Activated T-helper 1 cell treated with anti-CD3 and anti-CD28 coated beads, Interleukin-12 subunit alpha, Interleukin-12 subunit beta, Interleukin-2, Interleukin-4 antibody, amounts not matched to agents 30 ng/mL and 10 ng/mL and 1 ng/mL, durations not matched to agents 14 hours and 24 hours and 36 hours (primary cell): ENCODE data around the gene S100B. TPM values are rescaled to one million over a fixed set of nuclear protein-coding genes. Genes with fewer than 3 reads are reported as not detected.

Experiments
- DNase-seq: peaks from one replicate; pipeline ENCODE4 v3.0.0; 2021; ENCODE audit warnings: low spot score
- H3K27ac Mint-ChIP-seq: one replicate; pipeline ENCODE4 v1.8.0; 2021; ENCODE audit warnings: mild to moderate bottlenecking, mixed read lengths
- H3K27me3 Mint-ChIP-seq: one replicate; pipeline ENCODE4 v1.8.0; 2022; ENCODE audit warnings: mild to moderate bottlenecking, moderate library complexity, mixed read lengths; ENCODE audit not compliant: insufficient read depth
- H3K36me3 Mint-ChIP-seq: one replicate; pipeline ENCODE4 v1.8.0; 2021; ENCODE audit warnings: low read depth, mixed read lengths
- H3K4me1 Mint-ChIP-seq: one replicate; pipeline ENCODE4 v1.8.0; 2021; ENCODE audit warnings: low read depth, mixed read lengths
- H3K4me3 Mint-ChIP-seq: one replicate; pipeline ENCODE4 v1.8.0; 2021; ENCODE audit warnings: mild to moderate bottlenecking, moderate library complexity, mixed read lengths
- H3K9me3 Mint-ChIP-seq: one replicate; pipeline ENCODE4 v1.8.0; 2021; ENCODE audit warnings: mixed read lengths
- intact Hi-C: fragments of 100-400 bp; cut with micrococcal nuclease; formaldehyde crosslinking; loops from one replicate; pipeline ENCODE4 v1.15.1; 2024
- total RNA-seq: library from RNA; stranded (reverse); gene quantifications from 2 replicates; pipeline ENCODE4 v1.2.3, GENCODE V29; 2022

Gene S100B
- not detected in 2 replicates for total RNA-seq

DNA sequence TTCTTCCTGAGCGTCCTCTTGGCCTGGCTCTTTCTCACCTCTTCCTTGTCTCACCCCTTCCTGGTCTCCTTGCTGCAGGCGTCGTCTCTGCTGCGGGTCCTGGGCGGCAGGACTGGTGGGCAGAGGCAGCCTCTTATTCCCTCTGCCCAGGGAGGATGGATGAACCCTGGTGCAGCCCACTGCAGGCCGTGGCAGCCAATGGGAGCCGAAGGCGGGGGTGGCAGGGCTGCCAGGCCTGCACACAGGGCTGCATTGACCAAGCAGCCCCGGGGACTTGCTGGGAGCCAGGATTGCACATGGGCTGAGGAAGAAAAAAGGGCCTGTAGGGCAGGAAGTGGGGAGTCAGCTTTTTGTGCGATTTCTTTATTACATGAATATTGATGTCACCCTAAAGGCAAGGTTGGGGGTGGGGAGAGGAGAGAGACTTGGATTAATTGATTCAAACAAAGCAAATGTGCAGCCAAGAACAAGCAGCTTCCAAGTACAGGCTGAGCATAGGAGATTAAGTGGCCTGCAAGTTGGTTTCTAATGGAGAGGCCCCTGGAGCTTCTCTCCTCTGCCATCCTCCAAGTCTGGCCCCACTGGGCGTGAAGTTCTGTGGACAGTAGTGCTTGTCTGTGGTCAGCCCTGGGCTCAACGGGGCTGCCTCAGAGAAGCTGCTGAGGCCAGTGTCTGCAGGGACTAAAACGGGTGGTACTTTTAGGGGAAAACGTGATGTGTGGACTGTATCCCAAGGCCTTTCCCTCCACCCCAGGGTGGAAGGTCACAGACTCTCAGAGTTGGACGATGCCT, at the start of gene S100B:
Gene S100B, minus strand, starts transcription at position 108 of the 792 bp plus-strand sequence. CDS start 2,667 bp downstream, outside the sequence.
- DNase-seq, result no peak
- H3K27me3 Mint-ChIP-seq, result no peaks in the 10 kb centered on the region
- H3K4me1 Mint-ChIP-seq, result peaks cover 27% of the 10 kb centered on the region
- no peaks in the 10 kb centered on the region for H3K36me3 Mint-ChIP-seq
- H3K27ac Mint-ChIP-seq, result peak within 1 kb of the TSS; percentile 20
- H3K9me3 Mint-ChIP-seq, result no peaks in the 10 kb centered on the region
- no peak within 1 kb of the TSS for H3K4me3 Mint-ChIP-seq
- intact Hi-C loops, result no loop called here

DNA sequence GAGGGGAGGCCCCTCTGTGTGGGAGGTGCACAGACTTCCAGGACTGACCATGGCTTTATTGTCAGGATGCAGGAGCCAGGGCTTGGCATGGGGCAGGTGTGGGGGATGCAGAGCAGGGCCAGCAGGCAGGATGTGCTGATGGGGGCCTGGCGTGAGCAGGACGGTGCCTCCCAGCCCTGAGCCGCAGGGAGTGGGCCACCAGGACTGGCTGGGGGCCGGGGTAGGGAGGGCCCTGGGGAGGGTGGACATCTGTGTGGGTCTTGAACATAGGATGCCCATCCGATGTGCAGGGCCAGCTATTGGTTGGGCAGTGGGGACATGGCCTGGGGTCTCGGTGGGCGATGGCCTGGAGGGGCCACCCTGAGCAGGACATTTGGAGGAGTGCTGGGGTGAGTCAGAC, 46.2 kb upstream of the S100B start:
- Mint-ChIP-seq H3K27me3 (no peaks in the 10 kb centered on the region), H3K4me1 (peaks cover 8% of the 10 kb centered on the region), H3K27ac (no peak overlapping the region), H3K36me3 (peaks cover 88% of the 10 kb centered on the region), H3K4me3 (no peak overlapping the region), H3K9me3 (peaks cover 24% of the 10 kb centered on the region)
- no peak for DNase-seq
- intact Hi-C loops, result no loop called here

DNA sequence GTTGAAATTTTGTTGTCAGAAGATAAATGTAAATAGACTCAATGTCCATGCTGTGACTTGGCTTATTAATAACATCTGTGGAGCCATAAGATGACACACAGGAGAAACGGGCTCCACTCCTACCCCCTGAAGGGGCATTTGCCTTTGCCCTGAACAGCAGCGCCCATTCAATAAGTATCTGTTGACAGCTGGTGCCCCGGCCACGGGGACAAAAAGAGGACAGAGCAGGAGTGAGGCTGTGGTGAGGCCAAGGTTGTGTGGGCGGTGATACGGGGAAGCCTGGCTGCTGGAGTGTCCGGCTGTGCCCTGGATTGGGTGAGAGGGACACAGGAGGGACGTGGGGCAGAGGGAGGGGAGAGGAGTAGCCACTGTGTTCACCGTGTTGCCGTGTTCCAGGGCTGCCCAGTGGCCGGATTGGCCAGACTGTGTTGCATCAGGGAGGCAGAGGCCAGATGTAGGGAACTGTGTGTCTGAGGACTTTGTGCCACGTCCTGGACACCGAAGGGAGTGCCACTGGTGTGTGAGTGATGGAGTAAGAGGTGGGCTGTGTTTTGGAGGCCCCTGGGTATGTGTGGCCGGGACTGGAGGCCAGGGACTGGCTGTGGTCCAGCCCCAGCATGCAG, 45.7 kb upstream of the S100B start:
- Mint-ChIP-seq H3K9me3 (peaks cover 19% of the 10 kb centered on the region), H3K4me3 (no peak overlapping the region), H3K36me3 (peaks cover 88% of the 10 kb centered on the region), H3K27me3 (no peaks in the 10 kb centered on the region), H3K27ac (no peak overlapping the region), H3K4me1 (peaks cover 9% of the 10 kb centered on the region)
- no peak for DNase-seq
- intact Hi-C loops, result no loop called here

DNA sequence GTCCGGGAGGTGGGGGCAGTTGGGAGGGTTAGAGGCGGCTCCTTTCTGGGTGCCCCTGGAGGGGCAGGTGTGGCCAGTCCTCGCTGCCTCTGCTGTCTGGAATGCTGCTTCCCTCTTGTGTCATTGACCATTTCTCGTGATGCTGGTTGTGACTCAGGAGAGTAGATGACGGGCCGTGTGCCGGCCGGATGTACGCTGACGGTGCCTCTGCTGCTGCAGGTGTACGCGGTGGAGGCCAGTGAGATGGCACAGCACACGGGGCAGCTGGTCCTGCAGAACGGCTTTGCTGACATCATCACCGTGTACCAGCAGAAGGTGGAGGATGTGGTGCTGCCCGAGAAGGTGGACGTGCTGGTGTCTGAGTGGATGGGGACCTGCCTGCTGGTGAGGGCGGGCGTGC, 44.5 kb upstream of the S100B start:
- H3K27ac Mint-ChIP-seq, result no peak overlapping the region
- intact Hi-C loops, result no loop called here
- DNase-seq, result no peak
- H3K27me3 Mint-ChIP-seq, result no peaks in the 10 kb centered on the region
- no peak overlapping the region for H3K4me3 Mint-ChIP-seq
- H3K36me3 Mint-ChIP-seq, result peaks cover 86% of the 10 kb centered on the region
- H3K4me1 Mint-ChIP-seq, result peaks cover 9% of the 10 kb centered on the region
- peaks cover 8% of the 10 kb centered on the region for H3K9me3 Mint-ChIP-seq

DNA sequence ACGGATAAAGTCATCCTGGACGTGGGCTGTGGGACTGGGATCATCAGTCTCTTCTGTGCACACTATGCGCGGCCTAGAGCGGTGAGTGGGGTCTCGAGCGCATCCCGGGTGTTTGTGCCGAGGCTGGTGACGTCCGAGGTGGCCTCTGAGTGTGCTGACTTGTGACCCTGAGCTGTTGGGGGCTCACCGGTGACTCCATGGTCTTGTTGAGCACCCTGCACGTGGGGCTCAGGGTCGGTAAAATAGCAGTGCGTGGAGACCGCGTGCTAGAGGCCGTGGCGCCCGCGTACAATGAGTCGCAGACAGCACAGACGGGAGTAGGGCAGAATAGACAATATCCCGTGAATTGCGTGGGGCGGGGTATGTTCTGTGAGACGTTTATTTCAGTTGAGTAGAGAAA, 43.7 kb upstream of the S100B start:
- H3K4me3 Mint-ChIP-seq, result no peak overlapping the region
- H3K9me3 Mint-ChIP-seq, result no peaks in the 10 kb centered on the region
- H3K36me3 Mint-ChIP-seq, result peaks cover 82% of the 10 kb centered on the region
- H3K27me3 Mint-ChIP-seq, result no peaks in the 10 kb centered on the region
- DNase-seq, result no peak
- intact Hi-C loops, result no loop called here
- H3K27ac Mint-ChIP-seq, result no peak overlapping the region
- peaks cover 9% of the 10 kb centered on the region for H3K4me1 Mint-ChIP-seq

DNA sequence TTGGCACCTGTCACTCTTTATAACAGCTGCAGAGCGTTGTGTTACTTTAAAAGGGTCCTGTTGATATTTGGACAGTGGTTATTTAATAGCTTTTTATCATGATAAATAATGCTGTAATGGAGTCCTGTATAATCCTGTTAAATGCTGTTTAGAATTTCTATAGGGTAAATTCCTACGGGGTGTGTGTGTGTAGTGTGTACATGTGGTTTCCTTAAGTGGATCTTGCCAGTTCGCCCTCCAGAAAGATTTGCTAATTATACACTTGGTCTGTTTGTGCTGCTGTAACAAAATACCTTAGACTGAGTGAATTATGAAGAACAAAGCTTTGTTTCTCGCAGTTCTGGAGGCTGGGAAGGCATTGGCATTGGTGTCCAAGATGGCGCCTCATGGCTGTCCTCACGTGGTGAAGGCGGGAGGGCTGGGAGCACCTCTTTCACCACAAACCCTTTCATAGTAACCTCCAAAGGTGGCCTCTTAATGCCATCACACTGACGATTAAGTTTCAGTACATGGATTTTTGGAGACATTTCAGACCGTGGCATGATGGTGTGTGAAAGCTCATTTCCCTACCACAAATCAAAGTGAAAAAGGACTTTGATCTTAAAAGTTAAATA, 41.8 kb upstream of the S100B start:
- H3K4me3 Mint-ChIP-seq, result no peak overlapping the region
- H3K27me3 Mint-ChIP-seq, result no peaks in the 10 kb centered on the region
- H3K27ac Mint-ChIP-seq, result no peak overlapping the region
- H3K36me3 Mint-ChIP-seq, result peaks cover 70% of the 10 kb centered on the region
- H3K4me1 Mint-ChIP-seq, result peaks cover 9% of the 10 kb centered on the region
- no peaks in the 10 kb centered on the region for H3K9me3 Mint-ChIP-seq
- intact Hi-C loops, result no loop called here
- DNase-seq, result no peak

DNA sequence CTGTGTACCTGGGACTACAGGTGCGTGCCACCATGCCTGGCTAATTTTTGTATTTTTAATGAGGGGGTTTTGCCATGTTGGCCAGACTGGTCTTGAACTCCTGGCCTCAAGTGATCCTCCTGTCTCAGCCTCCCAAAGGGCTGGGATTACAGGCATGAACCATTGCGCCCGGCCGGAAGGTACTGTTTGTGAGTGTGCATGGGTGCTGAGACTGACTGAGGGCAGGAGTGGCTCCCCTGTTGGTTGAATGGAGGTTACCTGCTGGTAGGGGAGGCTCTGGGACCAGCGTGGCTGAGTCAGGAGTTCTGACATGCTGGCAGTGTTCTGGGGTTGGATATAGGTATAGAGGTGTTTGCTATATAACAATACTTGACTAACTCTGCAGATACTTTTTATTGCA, 41.0 kb upstream of the S100B start:
- DNase-seq, result no peak
- peaks cover 69% of the 10 kb centered on the region for H3K36me3 Mint-ChIP-seq
- H3K9me3 Mint-ChIP-seq, result no peaks in the 10 kb centered on the region
- H3K27ac Mint-ChIP-seq, result no peak overlapping the region
- intact Hi-C loops, result no loop called here
- H3K4me1 Mint-ChIP-seq, result peaks cover 9% of the 10 kb centered on the region
- H3K4me3 Mint-ChIP-seq, result no peak overlapping the region
- no peaks in the 10 kb centered on the region for H3K27me3 Mint-ChIP-seq

DNA sequence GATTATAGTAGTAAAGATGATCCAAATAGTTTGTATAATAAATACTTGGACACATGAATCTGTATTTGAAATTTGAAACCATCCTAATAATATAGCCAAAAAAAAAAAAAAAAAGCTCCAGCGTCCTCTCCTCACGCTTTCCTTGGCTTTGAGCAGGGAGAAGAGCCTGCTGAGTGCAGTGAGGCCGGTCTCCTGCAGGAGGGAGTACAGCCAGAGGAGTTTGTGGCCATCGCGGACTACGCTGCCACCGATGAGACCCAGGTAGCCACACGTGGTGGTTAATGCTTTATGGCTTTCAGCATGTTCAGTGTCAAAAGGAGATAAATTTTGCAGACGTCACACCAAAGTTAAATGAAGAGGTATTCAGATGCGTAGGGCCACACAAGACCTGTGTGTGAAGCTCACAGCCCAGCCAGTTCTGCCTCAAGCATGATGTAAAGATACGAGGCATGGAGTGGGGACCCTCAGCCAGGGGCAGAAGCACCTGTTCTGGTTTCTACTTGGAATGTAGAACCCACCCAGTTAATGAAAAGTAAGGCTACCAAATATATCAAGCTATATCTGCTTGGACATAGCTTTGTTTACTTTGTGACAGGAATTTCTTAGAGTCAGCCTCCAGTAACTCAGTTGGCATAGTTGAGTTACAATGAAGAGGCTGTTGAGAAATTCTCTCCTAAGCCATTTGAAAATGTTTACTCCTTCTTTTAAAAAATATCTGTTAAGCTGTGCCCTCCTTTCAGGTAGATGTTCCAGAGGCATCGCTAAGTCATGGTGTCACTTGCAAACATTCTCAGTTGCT, 38.7 kb upstream of the S100B start:
- Mint-ChIP-seq H3K4me1 (peaks cover 24% of the 10 kb centered on the region), H3K27me3 (no peaks in the 10 kb centered on the region), H3K9me3 (no peaks in the 10 kb centered on the region), H3K36me3 (peaks cover 57% of the 10 kb centered on the region), H3K4me3 (no peak overlapping the region), H3K27ac (no peak overlapping the region)
- DNase-seq, result no peak
- intact Hi-C loops, result no loop called here

DNA sequence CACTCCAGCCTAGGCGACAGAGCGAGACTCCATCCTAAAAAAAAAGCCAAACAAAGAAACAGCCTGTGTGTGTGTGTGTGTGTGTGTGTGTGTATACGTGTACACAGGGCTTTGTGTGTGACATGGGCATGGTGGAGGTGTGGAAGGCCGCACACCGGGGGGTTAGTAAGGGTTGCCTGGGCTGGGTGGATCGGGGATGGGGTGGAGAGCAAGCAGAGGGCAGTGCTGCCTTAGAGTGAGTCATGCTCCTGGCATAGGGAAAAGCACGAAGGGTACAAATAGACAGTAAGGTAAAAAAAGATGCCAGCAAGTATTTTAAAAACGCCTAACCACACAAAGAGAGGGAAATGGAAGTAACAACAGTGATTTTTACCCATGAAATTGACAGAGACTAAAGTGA, 36.8 kb upstream of the S100B start:
- DNase-seq, result no peak
- Mint-ChIP-seq H3K4me1 (peaks cover 38% of the 10 kb centered on the region), H3K27me3 (no peaks in the 10 kb centered on the region), H3K4me3 (no peak overlapping the region), H3K9me3 (no peaks in the 10 kb centered on the region), H3K27ac (no peak overlapping the region), H3K36me3 (peaks cover 45% of the 10 kb centered on the region)
- intact Hi-C loops, result no loop called here

DNA sequence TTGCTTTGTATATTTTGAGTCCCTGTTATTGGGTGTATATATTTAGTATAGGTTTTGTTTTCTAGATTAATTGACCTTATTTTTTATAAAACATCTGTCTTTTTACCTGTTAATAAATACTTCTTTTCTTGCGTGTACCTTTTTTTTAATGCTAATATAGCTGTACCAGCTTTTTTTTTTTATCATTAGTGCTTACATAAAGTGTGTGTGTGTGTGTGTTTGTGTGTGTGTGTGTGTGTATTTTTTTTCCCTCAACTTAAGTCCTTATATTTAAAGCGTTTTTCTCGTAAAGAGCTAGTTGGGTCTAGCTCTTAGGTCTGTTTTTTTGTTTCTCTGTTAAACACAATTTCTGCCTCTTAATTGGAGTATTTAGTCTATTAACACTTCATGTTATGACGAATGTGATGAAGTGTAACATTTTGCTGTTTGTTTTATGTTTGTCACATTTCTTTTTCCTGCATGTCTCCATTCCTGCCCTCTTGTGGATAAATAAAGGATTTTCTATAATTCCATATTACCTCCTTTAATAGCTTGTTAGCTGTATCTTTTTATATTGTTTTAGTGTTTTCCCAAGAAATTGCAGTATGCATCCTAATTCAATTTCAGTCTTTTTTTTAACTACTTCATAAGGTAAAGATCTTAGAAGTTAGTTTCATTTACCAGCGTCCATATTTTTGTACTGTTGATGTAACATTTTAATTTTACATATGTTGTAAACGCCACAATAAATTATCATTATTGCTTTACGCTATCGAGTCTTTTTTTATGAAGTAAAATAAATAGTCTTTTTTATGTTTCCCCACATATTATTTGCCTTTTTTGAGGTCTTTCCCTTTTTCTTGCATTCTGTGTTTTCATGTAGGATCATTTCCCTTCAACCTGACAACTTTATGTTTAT, 34.9 kb upstream of the S100B start:
- Mint-ChIP-seq H3K27ac (no peak overlapping the region), H3K9me3 (no peaks in the 10 kb centered on the region), H3K27me3 (peaks cover 2% of the 10 kb centered on the region), H3K4me1 (peaks cover 42% of the 10 kb centered on the region), H3K36me3 (peaks cover 29% of the 10 kb centered on the region), H3K4me3 (peak overlapping the region; percentile 17)
- no peak for DNase-seq
- intact Hi-C loops, result no loop called here

DNA sequence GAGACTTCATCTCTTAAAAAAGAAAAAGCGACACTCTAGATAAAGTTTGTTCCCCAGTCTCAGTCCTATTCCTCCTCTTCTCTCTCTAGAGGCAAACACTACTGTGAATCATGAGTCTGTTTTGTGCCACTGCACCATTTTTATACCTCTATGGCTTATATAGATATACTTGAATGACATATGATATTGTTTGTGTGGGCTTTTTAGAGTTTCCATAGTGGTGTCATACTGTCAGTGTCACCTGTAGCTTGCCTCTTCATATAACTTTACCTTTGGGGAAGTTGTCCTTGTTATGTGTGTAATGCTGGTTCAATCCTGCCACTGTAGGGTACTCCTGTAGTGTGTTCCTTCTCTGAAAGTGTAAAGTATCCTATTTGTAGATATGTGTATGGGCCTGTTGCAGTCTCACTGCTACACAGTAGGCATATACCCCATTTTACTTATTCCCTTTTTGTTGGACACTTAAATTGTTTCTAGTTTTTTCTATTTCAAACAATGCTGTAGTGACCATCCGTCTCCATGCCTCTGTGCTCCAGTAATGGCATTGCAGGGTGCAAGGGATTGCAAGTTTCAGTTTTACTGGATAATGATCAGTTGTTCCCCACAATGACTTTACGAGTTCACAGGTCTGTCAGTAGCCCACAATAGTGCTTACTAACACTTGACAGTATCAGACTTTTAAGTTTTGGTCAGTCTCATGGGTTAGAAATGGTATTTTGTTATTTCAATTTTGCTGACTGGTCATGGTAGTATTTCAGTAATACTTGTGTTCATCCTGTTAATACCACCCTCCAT, 33.3 kb upstream of the S100B start:
- Mint-ChIP-seq H3K4me1 (peaks cover 58% of the 10 kb centered on the region), H3K36me3 (peaks cover 22% of the 10 kb centered on the region), H3K27me3 (peaks cover 2% of the 10 kb centered on the region), H3K4me3 (peak overlapping the region; percentile 59), H3K27ac (peak overlapping the region; percentile 72), H3K9me3 (no peaks in the 10 kb centered on the region)
- no peak for DNase-seq
- intact Hi-C loops, result no loop called here
